GM19035 (cell line): ENCODE measurements around the gene GRAMD1A.
"Not testable (repeated sequence)": the region's sequence is repeated elsewhere in the genome, so short reads cannot be mapped to it uniquely, and the experiment has no call there.

Experiments used
- ATAC-seq: cut with Tn5 transposase; IDR thresholded peaks from one replicate; pipeline ENCODE4 v1.9.1; 2021; ENCODE audit not compliant: unreplicated experiment

GRAMD1A gene

GRCh38 chr19:35034005-35034502 lies 33.9 kb downstream of the GRAMD1A start:
- ATAC-seq, result no peak

GRCh38 chr19:35034588-35035382 lies 34.7 kb downstream of the GRAMD1A start:
- ATAC-seq, result no peak

- ATAC-seq, result no peak
These were observed 37.8 kb downstream of the GRAMD1A start for GRCh38 chr19:35037716-35038622.

GRCh38 chr19:35038623-35039512 lies 38.7 kb downstream of the GRAMD1A start:
- ATAC-seq, result no peak

- no peak for ATAC-seq
These were observed 40.0 kb downstream of the GRAMD1A start for GRCh38 chr19:35039881-35040825.

GRCh38 chr19:35040826-35041547 lies 40.9 kb downstream of the GRAMD1A start:
- ATAC-seq, result no peak

GRCh38 chr19:35041548-35042055 lies 41.5 kb downstream of the GRAMD1A start, which contains the start of gene HPN:
Gene HPN (plus strand): TSS chr19:35041721. CDS start chr19:35042507, 786 bp downstream.
- ATAC-seq, result no peak

- no peak for ATAC-seq
These were observed 42.1 kb downstream of the GRAMD1A start for GRCh38 chr19:35042056-35042730.

- ATAC-seq, result no peak
These were observed 43.0 kb downstream of the GRAMD1A start for GRCh38 chr19:35042954-35043604.

- ATAC-seq, result no peak
These were observed 43.8 kb downstream of the GRAMD1A start for GRCh38 chr19:35043906-35044305.

GRCh38 chr19:35044317-35045117 lies 44.4 kb downstream of the GRAMD1A start:
- no peak for ATAC-seq

GRCh38 chr19:35045667-35046300 lies 45.7 kb downstream of the GRAMD1A start:
- no peak for ATAC-seq

- no peak for ATAC-seq
These were observed 46.3 kb downstream of the GRAMD1A start for GRCh38 chr19:35046461-35046860.

GRCh38 chr19:35048911-35049411 lies 48.8 kb downstream of the GRAMD1A start:
- ATAC-seq, result no peak

- ATAC-seq, result no peak
These were observed 49.3 kb downstream of the GRAMD1A start for GRCh38 chr19:35049456-35049855.

- ATAC-seq, result not testable (repeated sequence)
These were observed 50.5 kb downstream of the GRAMD1A start for GRCh38 chr19:35050662-35051061.
